ENCODE results near the gene GPX2.

The GPX2 gene

DNA sequence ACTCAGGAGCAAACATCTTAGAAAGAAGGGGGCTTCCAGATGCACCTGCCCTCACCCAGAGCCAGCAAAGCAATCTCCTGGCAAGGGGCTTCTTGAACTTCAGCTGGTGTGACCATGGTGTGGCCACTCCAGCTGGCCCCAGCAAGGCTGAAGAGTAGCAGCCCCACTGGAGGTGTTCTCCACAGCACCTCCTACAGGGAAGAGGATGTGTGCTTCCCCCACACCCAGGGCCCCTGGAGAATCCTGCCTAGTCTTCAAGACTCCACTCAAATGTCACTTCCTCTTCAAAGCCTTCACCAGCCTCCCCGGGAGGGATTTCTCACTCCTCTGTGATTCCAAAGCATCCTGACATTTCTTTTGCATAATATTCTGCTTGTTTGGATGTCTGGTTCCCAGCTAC lies 21.1 kb upstream of the GPX2 start:
- TF ChIP-seq, protein P1, sequence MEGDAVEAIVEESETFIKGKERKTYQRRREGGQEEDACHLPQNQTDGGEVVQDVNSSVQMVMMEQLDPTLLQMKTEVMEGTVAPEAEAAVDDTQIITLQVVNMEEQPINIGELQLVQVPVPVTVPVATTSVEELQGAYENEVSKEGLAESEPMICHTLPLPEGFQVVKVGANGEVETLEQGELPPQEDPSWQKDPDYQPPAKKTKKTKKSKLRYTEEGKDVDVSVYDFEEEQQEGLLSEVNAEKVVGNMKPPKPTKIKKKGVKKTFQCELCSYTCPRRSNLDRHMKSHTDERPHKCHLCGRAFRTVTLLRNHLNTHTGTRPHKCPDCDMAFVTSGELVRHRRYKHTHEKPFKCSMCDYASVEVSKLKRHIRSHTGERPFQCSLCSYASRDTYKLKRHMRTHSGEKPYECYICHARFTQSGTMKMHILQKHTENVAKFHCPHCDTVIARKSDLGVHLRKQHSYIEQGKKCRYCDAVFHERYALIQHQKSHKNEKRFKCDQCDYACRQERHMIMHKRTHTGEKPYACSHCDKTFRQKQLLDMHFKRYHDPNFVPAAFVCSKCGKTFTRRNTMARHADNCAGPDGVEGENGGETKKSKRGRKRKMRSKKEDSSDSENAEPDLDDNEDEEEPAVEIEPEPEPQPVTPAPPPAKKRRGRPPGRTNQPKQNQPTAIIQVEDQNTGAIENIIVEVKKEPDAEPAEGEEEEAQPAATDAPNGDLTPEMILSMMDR (IDR thresholded peaks at IDR 0.05; ENCODE audit: insufficient read depth, low read depth, low read length, missing control alignments) = no peak
- no peak for DNase-seq (ENCODE audit: low read depth)
- no peak overlapping the region for H3K4me3 ChIP-seq (ENCODE audit: low read depth, low read length)

DNA sequence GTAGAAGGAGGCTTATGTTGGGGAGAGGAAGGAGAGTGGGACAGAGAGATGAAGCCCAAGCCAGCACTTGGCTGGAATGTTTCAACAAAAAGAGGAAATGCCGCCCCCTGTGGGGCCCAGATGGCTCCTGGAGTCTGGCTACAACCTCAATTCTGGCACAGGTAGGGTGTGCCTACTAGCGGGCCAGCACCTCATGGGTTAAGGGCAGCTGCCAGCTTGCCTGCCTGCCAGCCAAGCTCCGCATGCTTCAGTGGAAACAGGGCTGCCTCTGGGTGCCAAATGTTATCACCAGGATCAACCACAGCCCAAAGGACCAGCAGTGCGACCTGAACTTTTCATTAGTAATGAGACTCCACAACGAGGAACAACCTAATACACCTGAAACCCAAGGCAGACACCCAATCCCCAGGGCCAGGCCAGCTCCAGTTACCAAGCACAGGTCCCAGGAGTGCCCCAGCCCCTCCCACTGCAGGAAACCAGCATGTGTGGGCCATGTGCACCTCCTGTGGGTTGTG lies 18.3 kb upstream of the GPX2 start:
- DNase-seq (ENCODE audit: low read depth) = no peak

DNA sequence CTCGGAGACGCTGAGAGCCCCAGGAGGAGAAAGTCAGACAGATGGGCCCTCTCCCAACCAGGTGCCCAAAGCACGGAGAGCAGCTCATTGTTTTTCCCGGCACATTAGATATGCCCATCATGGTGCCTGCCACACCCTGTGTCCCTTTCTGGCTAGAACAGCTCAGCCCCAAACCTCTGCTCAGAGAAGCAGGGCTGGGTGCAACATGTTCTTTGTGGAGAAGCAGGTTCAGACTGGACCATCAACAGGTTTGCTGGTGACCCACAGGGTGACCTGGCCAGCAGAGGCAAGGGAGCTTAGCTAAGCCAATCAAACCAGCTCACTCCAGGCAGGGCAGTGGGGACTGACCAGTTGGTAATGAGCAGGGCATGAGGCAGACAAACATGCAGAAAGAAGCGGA lies 16.2 kb upstream of the GPX2 start:
- TF ChIP-seq, protein P1 (IDR thresholded peaks at IDR 0.05; ENCODE audit: insufficient read depth, low read depth, low read length, missing control alignments) = no peak
- no peak overlapping the region for H3K4me3 ChIP-seq (ENCODE audit: low read depth, low read length)
- no peak for DNase-seq (ENCODE audit: low read depth)

More for the DNA sequence above, 18.3 kb upstream of the GPX2 start:
- no peak overlapping the region for H3K4me3 ChIP-seq (ENCODE audit: low read depth, low read length)
- TF ChIP-seq, protein P1 (IDR thresholded peaks at IDR 0.05; ENCODE audit: insufficient read depth, low read depth, low read length, missing control alignments) = no peak

DNA sequence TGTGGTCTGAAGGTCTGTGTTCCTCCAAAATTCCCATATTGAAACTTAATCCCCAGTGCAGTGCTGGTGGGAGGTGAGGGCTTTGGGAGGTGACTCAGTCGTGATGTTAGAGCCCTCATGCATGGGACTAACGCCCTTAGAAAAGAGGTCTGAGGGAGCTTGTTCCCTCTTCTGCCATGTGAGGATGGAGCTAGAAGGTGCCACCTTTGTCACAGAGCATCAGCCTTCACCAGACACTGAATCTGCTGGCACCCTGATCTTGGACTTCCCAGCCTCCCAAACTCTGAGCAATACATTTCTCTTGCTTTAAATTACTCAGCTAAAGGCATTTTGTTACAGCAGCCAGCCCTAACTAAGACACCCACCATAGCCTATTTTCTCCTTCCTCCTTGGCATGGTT lies 15.7 kb upstream of the GPX2 start:
- DNase-seq (ENCODE audit: low read depth) = no peak
- TF ChIP-seq, protein P1 (IDR thresholded peaks at IDR 0.05; ENCODE audit: insufficient read depth, low read depth, low read length, missing control alignments) = no peak
- H3K4me3 ChIP-seq (ENCODE audit: low read depth, low read length) = no peak overlapping the region

DNA sequence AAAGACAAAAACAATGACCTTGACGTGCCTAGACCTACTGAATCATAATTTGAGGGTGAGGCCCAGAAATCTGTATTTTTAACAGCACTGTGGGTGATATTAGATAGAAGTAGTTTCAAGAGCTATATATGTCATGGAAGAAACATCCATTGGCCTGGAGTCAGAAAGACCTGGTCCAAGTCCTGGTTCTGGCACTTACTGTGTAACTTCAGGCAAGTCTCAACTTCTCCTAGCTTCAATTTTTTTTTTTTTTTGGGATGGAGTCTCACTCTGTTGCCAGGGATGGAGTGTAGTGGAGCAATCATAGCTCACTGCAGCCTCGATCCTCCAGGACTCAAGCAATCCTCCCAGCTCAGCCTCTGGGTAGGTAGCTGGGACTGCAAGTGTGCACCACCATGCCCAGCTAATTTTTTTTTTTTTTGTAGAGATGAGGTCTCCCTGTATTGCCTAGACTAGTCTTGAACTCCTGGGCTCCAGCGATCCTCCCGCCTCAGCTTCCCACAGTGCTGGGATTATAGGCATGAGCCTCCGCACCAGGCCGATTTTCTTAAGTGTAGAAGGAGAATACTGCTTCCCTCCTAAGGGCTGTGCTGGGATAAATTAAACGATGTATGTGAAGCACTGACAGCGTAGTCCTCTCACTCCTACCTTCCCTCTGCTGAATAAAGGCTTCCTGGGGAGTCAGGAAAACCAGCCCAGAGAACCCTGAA lies 14.3 kb upstream of the GPX2 start:
- no peak overlapping the region for H3K4me3 ChIP-seq (ENCODE audit: low read depth, low read length)
- DNase-seq (ENCODE audit: low read depth) = no peak
- TF ChIP-seq, protein P1 (IDR thresholded peaks at IDR 0.05; ENCODE audit: insufficient read depth, low read depth, low read length, missing control alignments) = no peak

DNA sequence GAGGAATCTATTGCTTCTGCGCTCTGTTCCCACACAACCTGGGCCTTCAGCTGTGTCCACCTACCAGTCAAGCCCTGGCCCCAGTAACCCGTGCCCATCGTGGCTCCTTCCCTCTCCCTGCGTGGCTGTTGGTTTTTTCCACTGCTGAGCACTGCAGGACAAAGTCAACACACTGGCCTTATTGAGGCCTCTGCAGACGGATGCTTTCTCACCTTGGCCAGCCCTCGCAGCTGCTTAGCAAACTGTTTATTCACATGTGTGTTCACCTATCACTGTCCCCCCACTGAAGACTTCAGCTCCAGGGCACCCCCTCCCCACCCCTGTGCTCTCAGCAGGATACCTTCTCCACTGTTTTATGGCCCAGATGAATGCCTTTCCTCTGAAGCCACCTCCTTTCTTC lies 12.8 kb upstream of the GPX2 start:
- DNase-seq (ENCODE audit: low read depth) = no peak
- TF ChIP-seq, protein P1 (IDR thresholded peaks at IDR 0.05; ENCODE audit: insufficient read depth, low read depth, low read length, missing control alignments) = no peak
- H3K4me3 ChIP-seq (ENCODE audit: low read depth, low read length) = no peak overlapping the region
